Measurements from ENCODE around the gene HLCS.
"Not testable (repeated sequence)": the region's sequence is repeated elsewhere in the genome, so short reads cannot be mapped to it uniquely, and the experiment has no call there.

HLCS gene

GRCh38 chr21:36966066-36966820 lies at the start of gene HLCS:
HLCS (minus strand) TSS chr21:36966669; CDS start chr21:36966638, 31 bp downstream.
- DNase-seq (ENCODE audit: low spot score) (peak; percentile 64), FAIRE-seq (no peak)

GRCh38 chr21:37009740-37010341 lies 43.4 kb upstream of the HLCS start:
- FAIRE-seq = no peak
- peak; percentile 64 for DNase-seq (ENCODE audit: low spot score)

- DNase-seq (ENCODE audit: low spot score) = no peak
- FAIRE-seq = no peak
Observed at GRCh38 chr21:37008724-37009123, 42.3 kb upstream of the HLCS start.

- no peak for DNase-seq (ENCODE audit: low spot score)
- no peak for FAIRE-seq
Observed at GRCh38 chr21:37006486-37007291, 40.2 kb upstream of the HLCS start, which contains the start of gene RIPPLY3. RIPPLY3 (plus strand) TSS chr21:37006702; CDS start chr21:37006773, 71 bp downstream.

GRCh38 chr21:37005548-37006485 lies 39.3 kb upstream of the HLCS start:
- no peak for FAIRE-seq
- DNase-seq (ENCODE audit: low spot score) = no peak

- DNase-seq (ENCODE audit: low spot score); FAIRE-seq: not testable (repeated sequence)
Observed at GRCh38 chr21:37003917-37004316, 37.4 kb upstream of the HLCS start.

GRCh38 chr21:37002851-37003250 lies 36.4 kb upstream of the HLCS start:
- FAIRE-seq; DNase-seq (ENCODE audit: low spot score): not testable (repeated sequence)

GRCh38 chr21:37001441-37001840 lies 35.0 kb upstream of the HLCS start:
- no peak for FAIRE-seq
- DNase-seq (ENCODE audit: low spot score) = no peak

GRCh38 chr21:37000381-37000780 lies 33.9 kb upstream of the HLCS start:
- FAIRE-seq = no peak
- DNase-seq (ENCODE audit: low spot score) = no peak

- no peak for DNase-seq (ENCODE audit: low spot score)
- no peak for FAIRE-seq
Observed at GRCh38 chr21:36999131-36999898, 32.8 kb upstream of the HLCS start.

GRCh38 chr21:36995285-36995684 lies 28.8 kb upstream of the HLCS start:
- FAIRE-seq; DNase-seq (ENCODE audit: low spot score): not testable (repeated sequence)

- no peak for DNase-seq (ENCODE audit: low spot score)
- no peak for FAIRE-seq
Observed at GRCh38 chr21:36994501-36995158, 28.2 kb upstream of the HLCS start.

- no peak for FAIRE-seq
- DNase-seq (ENCODE audit: low spot score) = no peak
Observed at GRCh38 chr21:36992671-36993070, 26.2 kb upstream of the HLCS start.

- DNase-seq (ENCODE audit: low spot score) (no peak), FAIRE-seq (no peak)
Observed at GRCh38 chr21:36990508-36991205, 24.2 kb upstream of the HLCS start.

- DNase-seq (ENCODE audit: low spot score) = peak; percentile 86
- FAIRE-seq = no peak
Observed at GRCh38 chr21:36989699-36990507, 23.4 kb upstream of the HLCS start.

GRCh38 chr21:36989199-36989698 lies 22.8 kb upstream of the HLCS start:
- DNase-seq (ENCODE audit: low spot score); FAIRE-seq: not testable (repeated sequence)

- DNase-seq (ENCODE audit: low spot score) (no peak), FAIRE-seq (no peak)
Observed at GRCh38 chr21:36988536-36988935, 22.1 kb upstream of the HLCS start.

- no peak for FAIRE-seq
Observed at GRCh38 chr21:36987845-36988244, 21.4 kb upstream of the HLCS start.

More at GRCh38 chr21:36987845-36988244, 21.4 kb upstream of the HLCS start:
- no peak for DNase-seq (ENCODE audit: low spot score)

Measured in urothelium cell line (cell line).